ENCODE results near the gene ATP5F1B.

Gene ATP5F1B

GRCh38 chr12:56632701-56633467 lies 12.9 kb downstream of the ATP5F1B start:
- no peak overlapping the region for H3K4ac ChIP-seq (ENCODE audit: low read depth in 1 of 2, low read length in 2 of 2)
- no peak overlapping the region for H3K27ac ChIP-seq (ENCODE audit: low read length, poor library complexity, severe bottlenecking)
- no peak overlapping the region for H3K14ac ChIP-seq (ENCODE audit: low read length in 2 of 2)
- H2BK120ac ChIP-seq (ENCODE audit: low read depth, low read length), result no peak overlapping the region
- H3K36me3 ChIP-seq (ENCODE audit: control insufficient read depth in 1 of 2, insufficient read depth in 2 of 2, low read depth in 1 of 2, low read length in 2 of 2), result peaks cover 4 to 7% of the 10 kb centered on the region in 2 experiments
- peak overlapping the region; percentile 96 for H3K9ac ChIP-seq (ENCODE audit: low read length)
- H3K23ac ChIP-seq (ENCODE audit: low read length in 2 of 2), result no peak overlapping the region
- H3K4me1 ChIP-seq (ENCODE audit: control insufficient read depth, insufficient read depth, low read depth, low read length), result peaks cover 27% of the 10 kb centered on the region
- peak overlapping the region; percentile 17 for H3K4me2 ChIP-seq (ENCODE audit: low read length, poor library complexity, severe bottlenecking)
- DNase-seq, result peak; percentile 8
- no peak overlapping the region for H2AFZ ChIP-seq (ENCODE audit: low read depth, low read length)
- H2BK15ac ChIP-seq (ENCODE audit: low read depth, poor library complexity, severe bottlenecking), result no peak overlapping the region
- no peak overlapping the region for H2AK5ac ChIP-seq (ENCODE audit: low read length, severe bottlenecking)
- H3K27me3 ChIP-seq (ENCODE audit: control insufficient read depth in 1 of 2, insufficient read depth in 1 of 2, low read length in 2 of 2), result no peaks in the 10 kb centered on the region
- H2BK12ac ChIP-seq (ENCODE audit: low read length in 2 of 2), result peak overlapping the region in 1 of 2 experiments; percentile 37
- no peaks in the 10 kb centered on the region for H3K9me3 ChIP-seq (ENCODE audit: control insufficient read depth, low read length)
- H4K8ac ChIP-seq (ENCODE audit: low read length), result no peak overlapping the region
- no peak overlapping the region for H2BK5ac ChIP-seq (ENCODE audit: low read depth, low read length, poor library complexity, severe bottlenecking)
- no peak overlapping the region for H4K91ac ChIP-seq (ENCODE audit: low read length)
- 80% methylated on average over 1 of the region's 4 CpGs for WGBS
- H3K4me3 ChIP-seq (ENCODE audit: insufficient read depth in 1 of 2, low read depth in 1 of 2, low read length in 2 of 2), result peak overlapping the region in 1 of 2 experiments; percentile 90
- H3K18ac ChIP-seq (ENCODE audit: low read depth in 1 of 2, low read length in 2 of 2), result no peak overlapping the region
- H3K79me1 ChIP-seq (replicated peaks; ENCODE audit: low read length, poor library complexity, severe bottlenecking), result peaks cover 15% of the 10 kb centered on the region

GRCh38 chr12:56631790-56632700 lies 13.7 kb downstream of the ATP5F1B start:
- Histone ChIP-seq H2BK5ac (ENCODE audit: low read depth, low read length, poor library complexity, severe bottlenecking) (no peak overlapping the region), H2BK15ac (ENCODE audit: low read depth, poor library complexity, severe bottlenecking) (no peak overlapping the region), H2AK5ac (ENCODE audit: low read length, severe bottlenecking) (peak overlapping the region; percentile 13), H4K8ac (ENCODE audit: low read length) (no peak overlapping the region), H3K36me3 (ENCODE audit: control insufficient read depth in 1 of 2, insufficient read depth in 2 of 2, low read depth in 1 of 2, low read length in 2 of 2) (peaks cover 3 to 9% of the 10 kb centered on the region in 2 experiments), H3K9ac (ENCODE audit: low read length) (peak overlapping the region; percentile 96), H3K27ac (ENCODE audit: low read length, poor library complexity, severe bottlenecking) (no peak overlapping the region), H3K23ac (ENCODE audit: low read length in 2 of 2) (no peak overlapping the region), H3K4ac (ENCODE audit: low read depth in 1 of 2, low read length in 2 of 2) (no peak overlapping the region), H3K4me3 (ENCODE audit: insufficient read depth in 1 of 2, low read depth in 1 of 2, low read length in 2 of 2) (peak overlapping the region; percentile 3 to 90), H4K91ac (ENCODE audit: low read length) (no peak overlapping the region), H3K79me1 (replicated peaks; ENCODE audit: low read length, poor library complexity, severe bottlenecking) (peaks cover 15% of the 10 kb centered on the region), H3K18ac (ENCODE audit: low read depth in 1 of 2, low read length in 2 of 2) (no peak overlapping the region), H3K4me1 (ENCODE audit: control insufficient read depth, insufficient read depth, low read depth, low read length) (peaks cover 30% of the 10 kb centered on the region), H3K4me2 (ENCODE audit: low read length, poor library complexity, severe bottlenecking) (peak overlapping the region; percentile 55), H2BK12ac (ENCODE audit: low read length in 2 of 2) (peak overlapping the region in 1 of 2 experiments; percentile 40), H2AFZ (ENCODE audit: low read depth, low read length) (no peak overlapping the region), H3K27me3 (ENCODE audit: control insufficient read depth in 1 of 2, insufficient read depth in 1 of 2, low read length in 2 of 2) (no peaks in the 10 kb centered on the region), H2BK120ac (ENCODE audit: low read depth, low read length) (no peak overlapping the region), H3K9me3 (ENCODE audit: control insufficient read depth, low read length) (no peaks in the 10 kb centered on the region), H3K14ac (ENCODE audit: low read length in 2 of 2) (no peak overlapping the region)
- peak; percentile 58 for DNase-seq
- WGBS, result 3% methylated on average over 5 of the region's 13 CpGs

- peak within 1 kb of the TSS; percentile 55 for H3K27ac ChIP-seq (ENCODE audit: low read length, poor library complexity, severe bottlenecking)
- H2BK120ac ChIP-seq (ENCODE audit: low read depth, low read length), result peak within 1 kb of the TSS; percentile 96
- peak within 1 kb of the TSS; percentile 71 to 97 for H3K23ac ChIP-seq (ENCODE audit: low read length in 2 of 2)
- peak within 1 kb of the TSS; percentile 96 for H3K9ac ChIP-seq (ENCODE audit: low read length)
- H3K18ac ChIP-seq (ENCODE audit: low read depth in 1 of 2, low read length in 2 of 2), result peak within 1 kb of the TSS; percentile 94 to 97
- H3K4me2 ChIP-seq (ENCODE audit: low read length, poor library complexity, severe bottlenecking), result peak within 1 kb of the TSS; percentile 84
- peak within 1 kb of the TSS; percentile 32 for H2BK5ac ChIP-seq (ENCODE audit: low read depth, low read length, poor library complexity, severe bottlenecking)
- peak within 1 kb of the TSS in 1 of 2 experiments; percentile 40 for H2BK12ac ChIP-seq (ENCODE audit: low read length in 2 of 2)
- H3K14ac ChIP-seq (ENCODE audit: low read length in 2 of 2), result peak within 1 kb of the TSS; percentile 68 to 78
- peak within 1 kb of the TSS; percentile 39 for H2AK5ac ChIP-seq (ENCODE audit: low read length, severe bottlenecking)
- no peak within 1 kb of the TSS for H2AFZ ChIP-seq (ENCODE audit: low read depth, low read length)
- peak within 1 kb of the TSS; percentile 93 to 97 for H3K4me3 ChIP-seq (ENCODE audit: insufficient read depth in 1 of 2, low read depth in 1 of 2, low read length in 2 of 2)
- peaks cover 11 to 16% of the 10 kb centered on the region in 2 experiments for H3K36me3 ChIP-seq (ENCODE audit: control insufficient read depth in 1 of 2, insufficient read depth in 2 of 2, low read depth in 1 of 2, low read length in 2 of 2)
- 4% methylated on average over 16 of the region's 31 CpGs for WGBS
- H4K91ac ChIP-seq (ENCODE audit: low read length), result peak within 1 kb of the TSS; percentile 87
- H3K4me1 ChIP-seq (ENCODE audit: control insufficient read depth, insufficient read depth, low read depth, low read length), result peaks cover 27% of the 10 kb centered on the region
- peak within 1 kb of the TSS; percentile 89 to 98 for H3K4ac ChIP-seq (ENCODE audit: low read depth in 1 of 2, low read length in 2 of 2)
- no peaks in the 10 kb centered on the region for H3K9me3 ChIP-seq (ENCODE audit: control insufficient read depth, low read length)
- peak within 1 kb of the TSS; percentile 99 for H2BK15ac ChIP-seq (ENCODE audit: low read depth, poor library complexity, severe bottlenecking)
- DNase-seq, result peak; percentile 86
- no peaks in the 10 kb centered on the region for H3K27me3 ChIP-seq (ENCODE audit: control insufficient read depth in 1 of 2, insufficient read depth in 1 of 2, low read length in 2 of 2)
- H3K79me1 ChIP-seq (replicated peaks; ENCODE audit: low read length, poor library complexity, severe bottlenecking), result peaks cover 12% of the 10 kb centered on the region
- H4K8ac ChIP-seq (ENCODE audit: low read length), result peak within 1 kb of the TSS; percentile 80
These were observed 15.6 kb downstream of the ATP5F1B start, which contains the start of gene BAZ2A for GRCh38 chr12:56630180-56630632. Gene BAZ2A (minus strand): TSS chr12:56630326. CDS start chr12:56617530, 12,796 bp downstream.

Measured in mesenchymal stem cell (in vitro differentiated cells and primary cell).